Measurements from ENCODE around the gene PUS3. TPM values are rescaled to one million over a fixed set of nuclear protein-coding genes. Genes with fewer than 3 reads are reported as not detected.

Gene PUS3, protein sequence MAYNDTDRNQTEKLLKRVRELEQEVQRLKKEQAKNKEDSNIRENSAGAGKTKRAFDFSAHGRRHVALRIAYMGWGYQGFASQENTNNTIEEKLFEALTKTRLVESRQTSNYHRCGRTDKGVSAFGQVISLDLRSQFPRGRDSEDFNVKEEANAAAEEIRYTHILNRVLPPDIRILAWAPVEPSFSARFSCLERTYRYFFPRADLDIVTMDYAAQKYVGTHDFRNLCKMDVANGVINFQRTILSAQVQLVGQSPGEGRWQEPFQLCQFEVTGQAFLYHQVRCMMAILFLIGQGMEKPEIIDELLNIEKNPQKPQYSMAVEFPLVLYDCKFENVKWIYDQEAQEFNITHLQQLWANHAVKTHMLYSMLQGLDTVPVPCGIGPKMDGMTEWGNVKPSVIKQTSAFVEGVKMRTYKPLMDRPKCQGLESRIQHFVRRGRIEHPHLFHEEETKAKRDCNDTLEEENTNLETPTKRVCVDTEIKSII
- total RNA-seq (11.0 TPM), polyA plus RNA-seq (ENCODE audit: insufficient read depth in 1 of 8, insufficient read length in 8 of 8, low replicate concordance in 1 of 8) (10 to 100 TPM in 6 of 8 donors, 1 to 10 TPM in 2; 9.6 to 12.7 (median 10.9) TPM)
- long read RNA-seq, donor 1, partial matches to known transcripts, result 0 of 4 reads
- long read RNA-seq, donor 1, other reads (novel, unspliced or antisense), result 0 of 4 reads
- long read RNA-seq, donor 2, result 0 reads
- long read RNA-seq, donor 3, partial matches to known transcripts, result 0 of 2 reads
- long read RNA-seq, donor 3, other reads (novel, unspliced or antisense), result 0 of 2 reads
- long read RNA-seq, donor 4, partial matches to known transcripts, result 0 of 2 reads
- long read RNA-seq, donor 4, other reads (novel, unspliced or antisense), result 0 of 2 reads
- long read RNA-seq, donor 5, transcript PUS3-203 (3 exons, 1,792 nt), result major isoform, 7 of 13 reads
- long read RNA-seq, donor 5, partial matches to known transcripts, result 0 of 13 reads
- long read RNA-seq, donor 5, other reads (novel, unspliced or antisense), result 0 of 13 reads
- long read RNA-seq, donor 6, partial matches to known transcripts, result 0 of 5 reads
- long read RNA-seq, donor 6, other reads (novel, unspliced or antisense), result 0 of 5 reads
- long read RNA-seq, donor 7, partial matches to known transcripts, result 0 of 5 reads
- long read RNA-seq, donor 7, other reads (novel, unspliced or antisense), result 0 of 5 reads
- long read RNA-seq, donor 8, partial matches to known transcripts, result 0 of 2 reads
- long read RNA-seq, donor 8, other reads (novel, unspliced or antisense), result 0 of 2 reads
- long read RNA-seq, donor 9, partial matches to known transcripts, result 0 of 2 reads
- long read RNA-seq, donor 9, other reads (novel, unspliced or antisense), result 0 of 2 reads
- long read RNA-seq, donor 10, partial matches to known transcripts, result 0 of 8 reads
- long read RNA-seq, donor 10, other reads (novel, unspliced or antisense), result 0 of 8 reads
- long read RNA-seq, donor 11, partial matches to known transcripts, result 0 of 4 reads
- long read RNA-seq, donor 11, other reads (novel, unspliced or antisense), result 0 of 4 reads

DNA sequence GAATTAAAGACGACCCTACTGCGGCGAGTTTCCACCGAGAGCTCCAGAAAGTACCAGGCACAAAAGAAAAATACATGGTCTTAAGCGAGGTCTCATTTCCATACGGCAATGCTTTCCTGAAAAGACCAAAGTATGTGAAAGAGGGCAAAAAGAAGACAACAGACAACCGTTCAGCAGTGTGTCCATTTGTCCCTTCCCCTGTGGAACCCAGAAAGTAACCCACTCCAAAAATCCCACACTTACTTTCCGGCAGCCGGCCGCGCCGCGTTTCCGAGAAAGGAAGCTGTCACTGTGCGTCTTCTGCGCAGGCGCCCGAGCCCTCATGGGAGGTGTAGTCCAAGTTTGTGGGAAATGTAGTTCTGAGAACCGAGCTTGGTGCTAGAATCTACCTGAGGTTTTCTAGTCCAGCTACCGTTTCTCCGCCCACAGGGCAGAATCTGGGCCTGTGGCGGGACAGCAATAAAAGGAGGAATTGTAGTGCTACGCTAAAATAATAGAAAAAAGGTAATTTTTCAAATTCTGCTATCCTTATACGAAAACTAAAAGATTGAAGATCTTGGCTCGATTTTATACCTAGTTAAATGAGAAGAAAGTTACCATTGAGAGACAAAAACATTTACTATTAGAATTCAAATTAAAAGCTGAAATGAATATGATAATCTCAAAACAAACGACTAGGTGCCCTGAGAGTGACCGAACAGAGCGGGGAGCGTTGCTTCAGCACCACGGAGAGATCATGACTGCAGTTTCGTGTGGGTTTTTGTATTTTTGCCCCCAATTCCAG is at the start of gene PUS3:
PUS3 (minus strand) TSS at position 280 of the 784 bp plus-strand sequence. CDS start 6,922 bp downstream, outside the sequence.
- H3K36me3 ChIP-seq (ENCODE audit: control insufficient read depth, insufficient read depth, low read length), result peaks cover 13% of the 10 kb centered on the region
- H3K27me3 ChIP-seq (ENCODE audit: control insufficient read depth, insufficient read depth, low read length), result peaks cover 10% of the 10 kb centered on the region
- H3K27ac ChIP-seq (ENCODE audit: low read length), result peak within 1 kb of the TSS; percentile 82
- H3K9me3 ChIP-seq (replicated peaks; ENCODE audit: control insufficient read depth, low read depth, low read length), result no peaks in the 10 kb centered on the region
- H3K4me3 ChIP-seq (ENCODE audit: low read length), result peak within 1 kb of the TSS; percentile 50
- WGBS (ENCODE audit: insufficient coverage), result 0% methylated on average over 9 of the region's 31 CpGs
- peaks cover 20% of the 10 kb centered on the region for H3K4me1 ChIP-seq (ENCODE audit: control insufficient read depth, insufficient read depth, low read length)
- peak; percentile 97 for DNase-seq

DNA sequence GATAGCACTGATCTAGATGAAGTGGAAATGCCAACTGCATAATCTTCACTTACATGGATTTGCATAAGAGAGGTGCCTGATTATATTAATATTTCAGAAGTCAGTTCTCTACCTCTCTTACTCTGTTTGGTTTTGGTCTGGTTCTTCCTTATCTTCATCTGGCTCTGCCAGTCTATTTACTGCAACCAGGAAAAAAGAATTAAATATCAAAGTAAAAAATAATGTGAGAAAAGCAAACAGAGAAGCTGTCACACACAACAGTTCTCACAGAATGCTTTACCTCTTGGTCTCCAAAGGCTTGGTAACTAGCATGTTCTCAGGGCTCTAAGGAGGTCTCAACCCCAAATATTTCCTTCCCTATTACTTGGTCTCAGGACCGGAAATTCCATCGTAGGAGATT is 49.6 kb upstream of the PUS3 start:
- 20% methylated on average over 1 of the region's 2 CpGs for WGBS (ENCODE audit: insufficient coverage)
- H3K27me3 ChIP-seq (ENCODE audit: control insufficient read depth, insufficient read depth, low read length), result peaks cover 2% of the 10 kb centered on the region
- H3K4me1 ChIP-seq (ENCODE audit: control insufficient read depth, insufficient read depth, low read length), result peaks cover 34% of the 10 kb centered on the region
- H3K36me3 ChIP-seq (ENCODE audit: control insufficient read depth, insufficient read depth, low read length), result peaks cover 10% of the 10 kb centered on the region
- no peaks in the 10 kb centered on the region for H3K9me3 ChIP-seq (replicated peaks; ENCODE audit: control insufficient read depth, low read depth, low read length)
- peak overlapping the region; percentile 6 for H3K27ac ChIP-seq (ENCODE audit: low read length)
- DNase-seq, result no peak
- no peak overlapping the region for H3K4me3 ChIP-seq (ENCODE audit: low read length)

DNA sequence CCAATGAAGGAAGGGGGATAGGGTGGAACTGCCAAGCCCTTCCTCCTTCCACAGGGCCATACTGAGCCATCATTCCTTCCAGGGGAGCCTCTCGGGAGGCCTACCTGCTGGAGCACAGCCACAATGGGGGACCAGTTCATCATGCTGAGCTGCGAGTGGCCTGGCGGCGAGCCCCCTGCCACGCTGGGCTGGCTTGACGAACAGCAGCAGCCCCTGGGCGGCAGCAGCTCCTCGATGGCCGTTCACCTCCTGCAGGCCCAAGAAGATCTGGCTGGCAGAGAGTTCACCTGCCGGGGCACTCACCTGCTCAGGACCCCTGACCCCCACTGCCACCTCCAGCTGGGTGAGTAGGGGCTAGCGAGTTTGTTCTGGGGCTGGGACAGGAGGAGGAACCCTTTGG is 48.7 kb upstream of the PUS3 start:
- Histone ChIP-seq H3K27me3 (ENCODE audit: control insufficient read depth, insufficient read depth, low read length) (peaks cover 2% of the 10 kb centered on the region), H3K27ac (ENCODE audit: low read length) (peak overlapping the region; percentile 55), H3K4me1 (ENCODE audit: control insufficient read depth, insufficient read depth, low read length) (peaks cover 32% of the 10 kb centered on the region), H3K9me3 (replicated peaks; ENCODE audit: control insufficient read depth, low read depth, low read length) (no peaks in the 10 kb centered on the region), H3K4me3 (ENCODE audit: low read length) (no peak overlapping the region), H3K36me3 (ENCODE audit: control insufficient read depth, insufficient read depth, low read length) (peaks cover 8% of the 10 kb centered on the region)
- no peak for DNase-seq
- 34% methylated on average over 9 of the region's 11 CpGs for WGBS (ENCODE audit: insufficient coverage)

DNA sequence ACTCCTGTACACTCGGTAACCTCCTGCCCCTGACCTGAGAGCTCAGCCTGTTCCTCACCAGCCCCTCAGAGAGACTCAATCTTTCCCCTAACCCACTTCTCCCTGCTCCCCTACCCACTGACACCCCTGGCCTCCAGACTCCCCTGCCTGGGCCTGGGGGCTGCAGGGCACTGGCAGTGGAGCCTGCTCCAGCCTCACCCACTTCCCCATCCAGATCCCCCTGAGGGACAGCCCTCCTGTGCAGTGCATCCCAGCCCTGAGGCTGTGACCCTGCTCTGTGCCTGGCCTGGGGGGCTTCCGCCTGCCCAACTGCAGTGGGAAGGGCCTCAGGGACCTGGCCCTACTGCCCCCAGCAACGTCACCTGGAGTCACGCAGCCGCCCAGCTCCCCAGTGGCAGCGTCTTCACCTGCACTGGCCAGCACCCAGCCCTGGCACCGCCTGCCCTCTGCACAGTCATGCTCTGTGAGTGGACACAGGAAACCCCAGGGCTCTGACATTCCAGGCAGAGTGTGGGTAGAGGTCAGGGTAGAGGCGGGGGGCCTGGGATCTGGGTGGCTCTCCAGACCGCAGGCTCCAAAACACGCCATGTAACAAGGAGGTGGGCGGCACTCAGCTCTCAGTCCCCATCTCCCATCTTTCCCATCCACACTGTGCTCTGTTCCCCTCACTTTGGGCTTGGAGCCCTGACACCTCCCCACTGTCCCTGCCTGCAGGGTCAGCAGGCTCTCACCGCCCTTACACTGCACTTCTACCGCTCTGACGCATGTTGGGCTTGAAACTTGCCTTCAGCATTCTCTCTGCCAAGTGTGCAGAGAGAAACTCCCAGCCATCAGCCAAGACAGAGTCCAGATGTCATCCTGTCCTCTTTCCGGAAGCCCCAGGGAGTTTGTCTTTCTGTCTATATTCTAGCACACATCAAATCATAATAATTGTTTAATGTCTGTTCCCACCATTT is 48.0 kb upstream of the PUS3 start:
- no peaks in the 10 kb centered on the region for H3K9me3 ChIP-seq (replicated peaks; ENCODE audit: control insufficient read depth, low read depth, low read length)
- no peak overlapping the region for H3K4me3 ChIP-seq (ENCODE audit: low read length)
- peak overlapping the region; percentile 55 for H3K27ac ChIP-seq (ENCODE audit: low read length)
- H3K4me1 ChIP-seq (ENCODE audit: control insufficient read depth, insufficient read depth, low read length), result peaks cover 28% of the 10 kb centered on the region
- H3K36me3 ChIP-seq (ENCODE audit: control insufficient read depth, insufficient read depth, low read length), result peaks cover 2% of the 10 kb centered on the region
- peaks cover 4% of the 10 kb centered on the region for H3K27me3 ChIP-seq (ENCODE audit: control insufficient read depth, insufficient read depth, low read length)
- WGBS (ENCODE audit: insufficient coverage), result 58% methylated on average over 13 of the region's 15 CpGs
- peak; percentile 96 for DNase-seq

DNA sequence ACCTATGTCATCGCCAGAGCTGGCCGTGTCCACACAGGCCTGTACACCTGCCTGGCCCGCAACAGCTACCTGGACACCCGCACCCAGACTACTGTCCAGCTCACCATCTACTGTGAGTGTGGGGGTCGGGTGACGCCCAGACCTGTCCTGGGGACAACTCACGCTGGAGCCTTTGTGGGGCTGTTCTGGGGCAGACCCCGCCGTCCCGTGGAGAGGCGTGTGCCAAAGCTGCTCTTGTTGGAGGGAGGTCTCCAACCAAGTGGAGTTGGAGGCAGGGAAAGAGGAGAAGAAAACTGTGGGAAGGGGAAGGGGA is 47.1 kb upstream of the PUS3 start:
- no peak for DNase-seq
- no peak overlapping the region for H3K27ac ChIP-seq (ENCODE audit: low read length)

DNA sequence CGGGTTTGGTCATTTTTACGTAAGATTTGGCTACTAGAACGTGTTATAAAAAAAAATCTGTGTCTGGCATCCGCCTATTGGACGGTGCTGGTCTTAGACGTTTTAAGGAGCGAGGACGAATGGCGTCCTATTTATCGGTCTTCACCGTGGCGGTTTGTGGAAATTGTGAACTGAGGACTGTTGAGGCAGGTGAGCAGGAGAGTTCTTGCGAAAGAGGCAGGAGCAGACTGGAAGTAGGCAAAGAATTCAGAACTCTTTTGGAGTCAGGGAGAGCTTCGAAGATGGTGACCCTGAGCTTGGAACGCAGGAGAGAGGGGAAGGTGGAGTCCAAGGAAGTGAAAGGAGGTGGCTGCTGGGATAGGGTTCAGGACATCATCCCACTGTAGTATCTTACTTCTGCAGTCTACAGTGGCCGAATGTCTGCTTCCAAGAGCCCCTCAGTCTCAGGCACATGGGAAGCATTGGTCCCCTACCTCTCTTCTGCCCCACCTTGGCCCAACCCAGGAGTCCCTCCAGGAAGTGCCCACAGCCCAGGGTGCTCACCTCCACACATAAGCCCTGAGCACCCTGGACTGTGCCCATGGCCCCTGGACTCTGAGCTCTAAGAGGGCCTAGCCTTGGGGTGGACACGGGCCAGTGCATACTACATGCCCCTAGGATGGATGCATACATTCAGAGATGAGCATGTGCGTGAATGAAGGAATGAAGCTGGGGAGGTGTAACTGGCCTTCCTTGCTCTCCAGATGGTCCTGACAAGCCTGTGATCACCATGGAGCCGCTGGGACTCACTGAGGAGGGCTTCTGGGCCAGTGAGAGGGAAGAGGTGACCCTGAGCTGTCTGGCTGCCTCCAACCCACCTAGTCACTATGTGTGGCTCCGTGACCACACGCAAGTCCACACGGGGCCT is 46.5 kb upstream of the PUS3 start:
- H3K27ac ChIP-seq (ENCODE audit: low read length), result no peak overlapping the region
- H3K4me3 ChIP-seq (ENCODE audit: low read length), result no peak overlapping the region
- 94% methylated on average over 20 of the region's 22 CpGs for WGBS (ENCODE audit: insufficient coverage)
- peaks cover 6% of the 10 kb centered on the region for H3K27me3 ChIP-seq (ENCODE audit: control insufficient read depth, insufficient read depth, low read length)
- no peaks in the 10 kb centered on the region for H3K9me3 ChIP-seq (replicated peaks; ENCODE audit: control insufficient read depth, low read depth, low read length)
- no peaks in the 10 kb centered on the region for H3K36me3 ChIP-seq (ENCODE audit: control insufficient read depth, insufficient read depth, low read length)
- DNase-seq, result no peak
- peaks cover 27% of the 10 kb centered on the region for H3K4me1 ChIP-seq (ENCODE audit: control insufficient read depth, insufficient read depth, low read length)

More for the DNA sequence above, 47.1 kb upstream of the PUS3 start:
- Histone ChIP-seq H3K9me3 (replicated peaks; ENCODE audit: control insufficient read depth, low read depth, low read length) (no peaks in the 10 kb centered on the region), H3K4me3 (ENCODE audit: low read length) (no peak overlapping the region), H3K27me3 (ENCODE audit: control insufficient read depth, insufficient read depth, low read length) (peaks cover 6% of the 10 kb centered on the region), H3K4me1 (ENCODE audit: control insufficient read depth, insufficient read depth, low read length) (peaks cover 25% of the 10 kb centered on the region), H3K36me3 (ENCODE audit: control insufficient read depth, insufficient read depth, low read length) (no peaks in the 10 kb centered on the region)
- 78% methylated on average over 6 of the region's 11 CpGs for WGBS (ENCODE audit: insufficient coverage)

DNA sequence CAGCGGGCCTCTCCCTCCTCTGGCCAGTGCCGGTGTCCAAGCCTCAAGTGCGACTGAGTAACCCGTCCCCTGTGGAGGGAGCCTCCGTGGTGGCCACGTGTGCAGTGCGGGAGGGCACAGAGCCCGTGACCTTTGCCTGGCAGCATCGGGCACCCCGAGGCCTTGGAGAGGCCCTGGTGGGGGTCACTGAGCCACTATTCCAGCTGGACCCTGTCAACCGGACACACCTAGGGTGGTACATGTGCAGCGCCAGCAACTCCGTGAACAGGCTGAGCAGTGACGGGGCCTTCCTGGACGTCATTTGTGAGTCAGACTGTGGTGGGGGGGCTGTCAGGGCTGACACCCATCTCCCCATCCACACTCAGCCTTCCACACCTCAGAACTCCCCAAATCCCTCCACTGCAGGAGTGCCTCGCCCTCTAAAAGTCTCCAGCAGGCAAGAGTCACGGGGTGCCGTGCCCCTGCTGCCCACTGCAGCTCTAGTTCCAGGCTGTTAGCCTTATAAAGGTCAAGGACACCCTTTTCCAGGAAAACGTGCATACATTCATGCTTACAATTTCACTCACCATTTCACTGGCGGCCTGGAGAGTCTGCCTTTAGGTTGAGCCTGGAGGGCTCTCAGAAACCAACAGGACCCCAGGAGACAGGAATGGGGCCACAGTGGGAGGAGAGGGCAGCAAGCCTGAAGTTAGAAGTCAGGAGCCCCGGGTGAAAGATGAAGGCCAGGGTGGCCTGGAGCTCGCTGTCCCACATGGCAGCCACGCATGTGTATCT is 45.5 kb upstream of the PUS3 start:
- Histone ChIP-seq H3K4me3 (ENCODE audit: low read length) (no peak overlapping the region), H3K27me3 (ENCODE audit: control insufficient read depth, insufficient read depth, low read length) (peaks cover 6% of the 10 kb centered on the region), H3K9me3 (replicated peaks; ENCODE audit: control insufficient read depth, low read depth, low read length) (no peaks in the 10 kb centered on the region), H3K36me3 (ENCODE audit: control insufficient read depth, insufficient read depth, low read length) (no peaks in the 10 kb centered on the region), H3K4me1 (ENCODE audit: control insufficient read depth, insufficient read depth, low read length) (peaks cover 28% of the 10 kb centered on the region), H3K27ac (ENCODE audit: low read length) (no peak overlapping the region)
- WGBS (ENCODE audit: insufficient coverage), result 79% methylated on average over 18 of the region's 23 CpGs
- no peak for DNase-seq

All from muscle of leg (tissue), 16 donors.